HG03558 (cell line): ENCODE results near the gene LRRC8D.
A peak's percentile ranks its signal among the peaks of the same experiment; 100 is the strongest.

ENCODE experiments used
- ATAC-seq: cut with Tn5 transposase; IDR thresholded peaks from one replicate; pipeline ENCODE4 v1.9.1; 2021; ENCODE audit warnings: moderate number of reproducible peaks; ENCODE audit not compliant: unreplicated experiment; ENCODE audit errors: extremely low read depth

Gene LRRC8D

GRCh38 chr1:89951766-89952604, 131.2 kb downstream of the LRRC8D start:
- ATAC-seq = no peak

DNA sequence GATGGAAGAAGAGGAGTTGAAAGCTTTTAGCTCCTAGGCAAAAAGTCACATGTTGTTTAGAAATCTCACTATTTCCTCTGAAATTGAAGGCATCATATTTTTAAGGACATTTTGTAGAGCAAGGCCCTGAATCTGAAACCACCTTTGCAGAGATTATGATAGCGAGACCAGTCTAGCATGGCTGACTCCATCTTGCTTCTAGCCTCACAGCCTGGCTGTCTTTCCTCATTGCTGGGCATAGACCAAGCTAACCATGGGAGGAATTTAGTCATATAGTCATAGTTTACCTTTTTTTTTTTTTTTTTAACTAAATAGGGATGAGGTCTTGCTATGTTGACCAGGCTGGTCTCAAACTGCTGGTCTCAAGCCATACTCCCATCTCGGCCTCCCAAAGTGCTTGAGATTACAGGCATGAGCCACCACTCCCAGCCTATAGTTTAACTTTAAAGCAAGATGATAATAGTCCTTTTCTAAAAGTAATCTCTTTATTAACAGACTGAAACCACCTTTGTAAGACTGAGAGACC, 131.8 kb downstream of the LRRC8D start:
- ATAC-seq = no peak

DNA sequence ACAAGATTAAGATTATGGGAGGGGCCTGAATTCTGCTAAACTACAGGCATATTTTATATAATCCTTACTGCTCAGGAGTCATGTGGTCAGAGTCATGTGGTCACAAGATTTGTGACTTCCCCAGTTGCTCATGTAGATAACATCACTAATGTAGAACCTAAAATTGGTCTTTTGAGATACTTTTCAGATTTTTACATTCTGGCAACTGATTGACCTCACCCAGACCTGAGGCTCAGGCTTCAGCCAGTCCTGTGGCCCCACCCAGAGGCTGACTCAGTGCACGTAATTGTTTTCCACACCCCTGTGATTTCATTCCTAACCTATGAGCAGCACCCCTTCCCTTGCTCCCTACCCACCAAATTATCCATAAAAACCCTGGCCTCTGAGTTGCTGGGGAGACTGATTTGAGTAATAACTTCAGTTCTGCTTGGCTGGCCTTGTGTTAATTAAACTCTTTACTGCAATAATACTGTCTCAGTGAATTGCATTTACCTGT, 132.3 kb downstream of the LRRC8D start:
- ATAC-seq = peak; percentile 47

- no peak for ATAC-seq
Measured at GRCh38 chr1:89953929-89954328, 133.1 kb downstream of the LRRC8D start.

- ATAC-seq = no peak
Measured at GRCh38 chr1:89954401-89954800, 133.6 kb downstream of the LRRC8D start.

DNA sequence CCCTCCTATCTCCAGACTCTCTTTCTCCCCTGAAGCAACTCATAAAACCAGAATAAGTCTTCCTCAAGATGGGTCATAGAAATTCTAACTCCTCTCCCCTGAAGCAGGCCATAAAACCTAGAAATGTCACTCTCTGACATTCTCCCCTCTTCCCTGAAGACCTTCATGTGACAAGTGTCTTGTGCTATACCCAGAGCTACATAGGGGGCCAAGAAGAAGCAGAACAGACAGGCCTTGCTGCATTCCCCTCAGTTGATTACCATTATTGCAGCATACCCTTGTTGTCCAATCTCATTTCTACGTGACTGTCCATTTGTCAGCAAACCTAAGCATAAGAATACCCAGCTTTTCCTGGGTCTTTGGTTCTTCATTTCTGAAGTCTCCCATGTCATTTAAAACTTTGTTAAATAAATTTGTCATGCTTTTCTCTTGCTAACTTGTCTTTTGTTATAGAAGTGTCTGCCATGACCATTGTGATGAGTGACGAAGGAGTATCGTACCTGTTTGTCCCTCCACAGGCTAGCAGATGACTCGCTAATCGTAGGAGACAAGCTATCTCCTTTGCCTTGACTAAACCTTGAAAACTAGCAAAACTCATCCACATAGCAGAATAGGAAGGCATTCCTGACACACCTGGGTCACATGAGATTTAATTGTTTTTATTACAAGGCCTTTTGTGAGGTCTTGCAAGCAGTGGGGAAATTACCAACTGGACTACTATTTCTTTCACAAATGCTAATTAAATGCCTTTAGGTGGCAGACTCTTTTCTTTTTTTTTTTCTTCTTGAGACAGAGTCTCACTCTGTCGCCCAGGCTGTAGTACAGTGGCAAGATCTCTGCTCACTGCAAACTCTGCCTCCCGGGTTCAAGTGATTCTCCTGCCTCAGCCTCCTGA, 134.7 kb downstream of the LRRC8D start:
- no peak for ATAC-seq

- no peak for ATAC-seq
Measured at GRCh38 chr1:89957107-89957506, 136.3 kb downstream of the LRRC8D start.

DNA sequence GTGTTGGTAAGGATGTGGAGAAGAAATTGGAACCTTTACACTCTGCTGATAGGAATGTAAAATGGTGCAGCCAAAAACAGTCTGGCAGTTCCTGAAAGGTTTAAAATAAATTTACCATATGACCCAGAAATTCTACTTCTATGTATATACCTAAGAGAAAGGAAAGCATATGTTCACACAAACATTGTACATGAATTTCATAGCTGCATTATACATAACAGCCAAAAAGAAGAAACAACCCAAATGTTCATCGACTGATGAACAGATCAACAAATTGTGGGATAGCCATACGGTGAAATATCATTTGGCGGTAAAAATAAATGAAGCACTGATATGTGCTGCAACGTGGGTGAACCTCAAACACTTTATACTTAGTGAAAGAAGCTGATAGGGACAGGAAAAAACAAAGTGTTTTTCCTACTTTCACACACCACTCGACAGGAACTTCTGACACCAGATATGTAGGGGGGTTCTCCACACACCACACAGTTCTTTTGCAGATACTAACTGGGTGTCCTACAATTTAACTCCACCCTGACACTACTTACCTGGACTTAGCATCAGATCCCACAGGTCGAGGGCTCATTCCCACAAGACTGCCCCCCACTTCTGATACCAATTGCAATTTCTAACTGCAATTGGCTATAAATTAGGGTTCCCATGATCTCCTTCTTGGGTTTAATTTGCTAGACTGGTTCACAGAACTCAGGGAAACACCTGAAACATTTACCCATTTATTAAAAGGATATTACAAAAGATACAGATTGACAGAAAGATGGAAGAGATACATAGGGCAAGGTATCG, 138.2 kb downstream of the LRRC8D start:
- no peak for ATAC-seq

DNA sequence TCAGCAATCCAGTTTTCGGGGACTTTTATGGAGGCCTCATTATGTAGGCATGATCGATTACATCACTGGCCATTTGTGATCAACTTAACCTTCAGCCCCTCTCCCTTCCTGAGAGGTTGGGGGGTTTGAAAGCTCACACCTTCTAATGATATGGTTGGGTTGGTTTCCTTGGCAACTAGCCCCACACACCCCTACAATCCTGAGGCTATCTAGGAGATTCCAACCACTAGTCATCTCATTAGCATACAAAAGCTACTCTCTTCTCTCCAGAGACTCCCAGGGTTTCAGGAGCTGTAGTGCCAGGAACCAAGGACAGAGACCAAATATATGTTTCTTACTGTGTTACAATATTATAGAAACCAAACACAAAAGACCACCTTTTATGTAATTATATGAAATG, 138.9 kb downstream of the LRRC8D start:
- no peak for ATAC-seq

GRCh38 chr1:89962024-89962741, 141.4 kb downstream of the LRRC8D start:
- ATAC-seq = no peak

- ATAC-seq = no peak
Measured at GRCh38 chr1:89962742-89963075, 141.9 kb downstream of the LRRC8D start.

DNA sequence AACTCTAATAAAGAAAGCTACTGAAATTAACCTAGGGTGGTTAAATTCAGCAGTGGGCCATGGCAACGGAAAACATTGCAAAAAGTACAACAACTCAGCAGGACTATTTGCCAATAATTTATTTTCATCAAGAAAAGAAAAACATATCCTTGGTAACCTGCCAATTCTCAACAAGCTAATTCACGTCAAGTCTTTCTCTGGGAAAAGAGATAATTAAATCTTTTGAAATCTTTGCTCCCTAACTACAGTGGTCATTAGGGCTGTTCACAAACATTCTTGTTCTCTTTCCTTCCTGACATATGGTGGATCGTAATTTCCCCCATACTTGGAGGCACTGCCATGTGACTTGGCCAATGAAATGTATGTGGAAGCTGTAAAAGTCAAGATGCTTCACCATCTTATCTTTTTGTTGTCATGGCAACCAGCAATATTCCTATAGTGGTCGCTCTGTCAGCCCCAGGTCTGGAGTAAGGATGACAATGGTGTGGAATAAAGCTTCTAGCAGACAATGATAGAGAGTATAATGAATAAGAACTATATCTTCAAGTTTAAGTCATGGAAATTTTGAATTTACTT, 144.4 kb downstream of the LRRC8D start:
- no peak for ATAC-seq

DNA sequence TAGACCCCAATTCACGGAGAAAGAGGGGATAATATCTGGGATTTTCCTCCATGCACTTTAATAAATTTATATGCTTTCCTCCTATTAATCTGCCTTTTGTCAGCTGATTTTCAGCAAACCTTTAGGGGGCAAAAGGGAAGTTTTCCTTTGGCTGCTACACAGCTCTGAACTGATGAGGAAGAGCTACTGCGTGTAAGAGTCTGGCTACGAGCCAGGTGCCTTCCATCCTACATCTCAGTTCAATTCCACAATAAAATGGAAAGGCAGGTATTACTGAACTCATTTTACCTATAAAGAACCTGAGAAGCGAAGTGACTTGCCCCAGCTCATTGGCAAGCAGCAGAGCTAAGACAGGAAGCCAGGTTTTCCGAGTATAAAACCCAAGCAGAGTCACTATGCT, 145.8 kb downstream of the LRRC8D start:
- no peak for ATAC-seq

DNA sequence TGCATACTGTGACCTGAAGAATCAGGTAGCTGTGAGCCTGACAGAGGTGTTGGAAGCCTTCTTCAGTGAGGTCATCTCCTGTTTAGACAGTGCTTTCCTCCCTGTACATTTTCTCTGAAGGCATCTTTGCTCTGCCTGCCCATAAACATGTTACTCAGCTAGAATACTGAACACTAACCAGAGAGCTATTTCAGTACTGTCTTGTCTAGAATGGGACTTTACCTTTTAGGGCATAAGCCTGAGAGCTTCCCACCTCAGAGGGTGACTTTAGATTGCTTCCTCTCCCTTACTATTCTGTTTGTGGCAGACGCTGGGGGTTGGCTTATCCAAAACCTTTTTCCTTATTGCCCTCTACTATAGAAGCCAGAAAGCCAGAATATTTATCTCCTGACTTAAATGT, 150.8 kb downstream of the LRRC8D start:
- peak; percentile 61 for ATAC-seq

GRCh38 chr1:89972024-89972423, 151.2 kb downstream of the LRRC8D start:
- ATAC-seq = no peak

- ATAC-seq = no peak
Measured at GRCh38 chr1:89973471-89974127, 152.8 kb downstream of the LRRC8D start.

DNA sequence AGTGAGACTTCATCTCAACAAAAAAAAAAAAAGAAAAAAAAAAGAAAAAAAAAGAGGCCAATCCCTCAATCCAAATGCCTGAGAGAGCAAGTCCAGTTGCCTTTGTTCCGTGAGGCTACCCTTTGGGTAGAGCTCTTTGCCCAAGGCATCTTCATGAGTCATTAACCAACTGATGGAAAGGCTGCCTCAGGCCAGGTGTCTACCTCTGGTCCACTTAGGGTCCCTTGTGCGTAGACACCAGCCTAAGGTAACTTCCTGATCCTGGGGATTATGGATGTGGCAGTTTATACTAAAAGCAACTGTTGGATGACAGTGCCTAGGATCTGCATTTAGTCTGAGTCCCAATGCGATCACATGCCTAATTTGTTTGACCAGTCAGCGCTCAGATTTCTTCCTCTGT, 153.4 kb downstream of the LRRC8D start:
- no peak for ATAC-seq

- no peak for ATAC-seq
Measured at GRCh38 chr1:89974696-89975470, 154.1 kb downstream of the LRRC8D start.
